ENCODE results near the gene LILRA5. TPM values are rescaled to one million over a fixed set of nuclear protein-coding genes. Genes with fewer than 3 reads are reported as not detected.
"Not testable (repeated sequence)": the region's sequence is repeated elsewhere in the genome, so short reads cannot be mapped to it uniquely, and the experiment has no call there.

Gene LILRA5
- total RNA-seq, result not detected in 2 replicates

DNA sequence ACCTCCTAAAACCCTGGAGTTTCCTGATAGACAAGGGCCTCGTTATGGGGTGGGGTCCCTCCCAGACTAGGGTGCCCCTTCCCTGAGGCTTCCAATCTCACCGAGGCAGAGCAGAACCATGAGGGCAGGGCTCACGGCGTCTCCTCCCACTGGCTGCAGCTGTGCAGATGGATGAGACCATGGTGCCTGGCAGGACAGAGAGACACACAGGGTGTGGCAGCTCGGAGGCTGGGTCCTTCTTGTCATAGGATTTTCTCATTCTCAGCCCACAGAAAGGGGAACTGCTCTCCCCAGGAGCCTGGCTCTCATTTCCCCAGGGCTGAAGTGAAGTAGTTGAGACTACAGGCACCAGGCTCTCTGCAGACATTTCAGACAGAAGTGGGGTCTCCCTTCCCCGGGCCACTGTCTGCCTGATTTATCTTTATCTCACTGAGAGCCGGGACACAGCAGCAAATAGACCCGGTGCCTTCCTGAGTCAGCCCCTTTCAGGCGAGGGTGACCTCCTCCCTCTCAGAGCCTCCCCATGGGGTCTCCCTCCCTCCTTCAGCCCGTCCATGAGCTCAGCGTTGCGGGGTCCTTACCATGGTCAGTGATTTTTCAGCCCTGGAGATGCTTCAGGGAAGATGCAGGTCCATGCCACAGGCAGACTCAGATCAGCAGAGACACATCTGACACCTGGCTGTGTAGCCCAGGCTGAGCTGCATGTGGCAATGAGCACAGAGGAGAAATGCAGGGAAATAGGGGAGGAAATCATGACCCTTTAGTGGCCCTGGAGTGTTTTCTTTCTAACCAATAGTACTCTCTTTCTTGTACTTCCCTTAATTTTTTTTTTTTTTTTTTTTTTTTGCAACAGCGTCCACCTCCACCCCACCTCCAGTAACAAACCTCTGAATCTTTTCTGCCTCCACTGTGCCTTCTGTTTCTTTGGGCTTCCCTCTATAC is at the start of gene LILRA5:
TSS of gene LILRA5 (minus strand) at position 731 of the 942 bp plus-strand sequence. CDS start at position 584, 147 bp downstream.
- DNase-seq (ENCODE audit: low spot score), result no peak
- Mint-ChIP-seq H3K27ac (no peak within 1 kb of the TSS), H3K4me1 (ENCODE audit: low read depth) (no peaks in the 10 kb centered on the region), H3K4me3 (no peak within 1 kb of the TSS), H3K36me3 (ENCODE audit: low read depth) (no peaks in the 10 kb centered on the region), H3K27me3 (ENCODE audit: insufficient read depth) (peaks cover 9% of the 10 kb centered on the region), H3K9me3 (no peaks in the 10 kb centered on the region)
- intact Hi-C loops (cut with micrococcal nuclease), result no loop called here

- Mint-ChIP-seq H3K4me1 (ENCODE audit: low read depth) (peaks cover 45% of the 10 kb centered on the region), H3K27me3 (ENCODE audit: insufficient read depth) (peaks cover 10% of the 10 kb centered on the region), H3K27ac (peak overlapping the region; percentile 41), H3K4me3 (peak overlapping the region; percentile 88)
- H3K36me3 Mint-ChIP-seq (ENCODE audit: low read depth); H3K9me3 Mint-ChIP-seq; intact Hi-C loops (cut with micrococcal nuclease); DNase-seq (ENCODE audit: low spot score): not testable (repeated sequence)
Observed at GRCh38 chr19:54361680-54362422, 48.9 kb upstream of the LILRA5 start.

DNA sequence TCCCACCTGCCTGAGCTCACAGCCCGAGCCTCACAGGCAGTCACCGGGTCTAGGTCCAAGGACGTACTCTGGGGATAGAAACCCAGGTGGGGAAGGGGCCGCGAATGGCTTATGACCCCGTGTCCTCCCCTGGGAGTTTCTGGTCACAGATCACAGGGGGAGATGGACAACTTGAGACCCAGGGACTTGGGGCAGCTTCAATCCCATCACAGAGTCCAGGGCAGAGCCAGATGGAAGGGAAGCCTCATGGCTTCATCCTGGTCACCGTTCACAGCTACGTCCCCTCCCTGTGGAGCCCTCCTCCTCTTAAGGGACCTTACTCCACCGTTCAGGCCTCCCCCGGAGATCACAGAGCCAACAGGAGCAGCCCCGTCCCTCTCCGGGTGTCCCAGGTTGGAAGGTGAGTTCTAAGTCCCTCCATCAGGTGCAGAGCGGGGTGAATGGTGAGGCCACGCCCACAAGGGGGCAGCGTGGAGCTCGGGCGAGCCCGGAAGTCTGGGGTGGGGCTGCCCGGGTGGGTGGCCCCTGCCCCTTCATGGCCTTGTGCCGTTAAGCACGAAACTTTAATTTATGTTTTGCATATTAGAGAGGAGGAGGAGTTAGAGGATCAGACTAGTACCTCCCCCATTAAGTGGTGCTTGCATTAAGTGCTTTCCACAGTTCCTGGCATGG is 46.3 kb upstream of the LILRA5 start:
- DNase-seq (ENCODE audit: low spot score), result peak; percentile 66
- H3K27me3 Mint-ChIP-seq (ENCODE audit: insufficient read depth); H3K27ac Mint-ChIP-seq; intact Hi-C loops (cut with micrococcal nuclease); H3K9me3 Mint-ChIP-seq; H3K36me3 Mint-ChIP-seq (ENCODE audit: low read depth); H3K4me3 Mint-ChIP-seq: not testable (repeated sequence)
- H3K4me1 Mint-ChIP-seq (ENCODE audit: low read depth), result peaks cover 36% of the 10 kb centered on the region

GRCh38 chr19:54357381-54357780 is 44.4 kb upstream of the LILRA5 start:
- peaks cover 20% of the 10 kb centered on the region for H3K4me1 Mint-ChIP-seq (ENCODE audit: low read depth)
- H3K4me3 Mint-ChIP-seq, result no peak overlapping the region
- no peak for DNase-seq (ENCODE audit: low spot score)
- no peaks in the 10 kb centered on the region for H3K9me3 Mint-ChIP-seq
- intact Hi-C loops (cut with micrococcal nuclease), result no loop called here
- H3K27me3 Mint-ChIP-seq (ENCODE audit: insufficient read depth), result peaks cover 3% of the 10 kb centered on the region
- H3K36me3 Mint-ChIP-seq (ENCODE audit: low read depth), result peaks cover 6% of the 10 kb centered on the region
- no peak overlapping the region for H3K27ac Mint-ChIP-seq

DNA sequence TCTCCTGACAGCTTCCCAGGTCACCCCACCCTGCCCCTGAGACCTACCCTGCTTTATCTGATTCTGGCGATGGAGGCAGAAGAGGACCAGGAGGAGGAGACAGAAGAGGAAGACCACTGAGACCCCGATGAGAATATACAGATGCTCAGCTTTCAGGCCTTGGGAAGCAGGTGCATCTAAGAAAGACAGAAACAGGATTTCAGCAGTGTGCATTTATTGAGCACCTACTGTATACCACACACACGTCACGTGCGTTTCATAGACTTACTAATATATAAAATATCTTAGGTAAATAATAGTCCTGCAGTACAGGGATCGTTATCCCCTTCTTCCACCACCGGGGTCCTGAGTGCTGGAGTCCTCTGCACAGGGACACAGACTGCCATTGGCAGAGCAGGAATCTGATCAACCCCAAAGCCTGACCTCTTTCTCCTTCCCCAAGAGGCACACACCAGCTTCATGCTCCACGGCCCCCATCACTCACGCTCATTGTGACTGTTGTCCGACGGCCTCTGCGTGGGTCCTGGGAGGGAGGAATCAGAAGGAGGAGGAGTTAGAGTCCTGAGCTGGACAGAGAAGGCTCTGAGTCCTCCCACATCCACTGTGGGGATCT is 43.6 kb upstream of the LILRA5 start:
- Mint-ChIP-seq H3K4me1 (ENCODE audit: low read depth) (peaks cover 12% of the 10 kb centered on the region), H3K27me3 (ENCODE audit: insufficient read depth) (peaks cover 3% of the 10 kb centered on the region), H3K4me3 (no peak overlapping the region), H3K27ac (no peak overlapping the region), H3K9me3 (no peaks in the 10 kb centered on the region), H3K36me3 (ENCODE audit: low read depth) (peaks cover 6% of the 10 kb centered on the region)
- intact Hi-C loops (cut with micrococcal nuclease), result no loop called here
- no peak for DNase-seq (ENCODE audit: low spot score)

- H3K4me3 Mint-ChIP-seq, result no peak overlapping the region
- no peak for DNase-seq (ENCODE audit: low spot score)
- H3K4me1 Mint-ChIP-seq (ENCODE audit: low read depth), result peaks cover 4% of the 10 kb centered on the region
- peaks cover 6% of the 10 kb centered on the region for H3K36me3 Mint-ChIP-seq (ENCODE audit: low read depth)
- H3K27ac Mint-ChIP-seq, result no peak overlapping the region
- no peaks in the 10 kb centered on the region for H3K9me3 Mint-ChIP-seq
- peaks cover 5% of the 10 kb centered on the region for H3K27me3 Mint-ChIP-seq (ENCODE audit: insufficient read depth)
- intact Hi-C loops (cut with micrococcal nuclease), result loop anchor here (2.0 kb wide), 1 partner anchor 35 kb away; no protein-coding TSS in a partner anchor
Observed at GRCh38 chr19:54355675-54356074, 42.7 kb upstream of the LILRA5 start.

DNA sequence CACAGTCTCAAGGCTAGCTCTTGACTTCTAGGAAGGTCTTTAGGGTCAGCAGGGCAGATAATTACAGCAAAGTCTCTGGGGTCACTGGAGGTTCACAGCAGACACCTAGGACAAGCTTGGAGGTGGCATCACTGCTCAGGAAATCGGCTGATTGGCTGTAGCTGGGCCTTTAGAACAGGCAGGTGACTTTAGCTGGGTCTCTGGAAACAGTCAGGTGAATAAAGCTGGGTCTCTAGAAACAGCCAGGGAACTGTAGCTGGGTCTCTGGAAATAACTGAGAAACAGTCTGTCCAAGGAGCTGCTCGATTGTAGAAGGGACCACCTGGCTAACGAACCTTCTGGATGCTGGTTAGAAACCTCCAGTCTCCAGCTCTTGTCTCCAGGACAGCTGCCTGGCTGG is 41.8 kb upstream of the LILRA5 start:
- Mint-ChIP-seq H3K4me1 (ENCODE audit: low read depth) (peaks cover 4% of the 10 kb centered on the region), H3K9me3 (no peaks in the 10 kb centered on the region), H3K36me3 (ENCODE audit: low read depth) (peaks cover 4% of the 10 kb centered on the region), H3K27me3 (ENCODE audit: insufficient read depth) (peaks cover 5% of the 10 kb centered on the region), H3K27ac (no peak overlapping the region), H3K4me3 (no peak overlapping the region)
- intact Hi-C loops (cut with micrococcal nuclease), result loop anchor here (1.0 to 2.0 kb wide), 2 partner anchors 29 to 36 kb away; no protein-coding TSS in a partner anchor
- no peak for DNase-seq (ENCODE audit: low spot score)

DNA sequence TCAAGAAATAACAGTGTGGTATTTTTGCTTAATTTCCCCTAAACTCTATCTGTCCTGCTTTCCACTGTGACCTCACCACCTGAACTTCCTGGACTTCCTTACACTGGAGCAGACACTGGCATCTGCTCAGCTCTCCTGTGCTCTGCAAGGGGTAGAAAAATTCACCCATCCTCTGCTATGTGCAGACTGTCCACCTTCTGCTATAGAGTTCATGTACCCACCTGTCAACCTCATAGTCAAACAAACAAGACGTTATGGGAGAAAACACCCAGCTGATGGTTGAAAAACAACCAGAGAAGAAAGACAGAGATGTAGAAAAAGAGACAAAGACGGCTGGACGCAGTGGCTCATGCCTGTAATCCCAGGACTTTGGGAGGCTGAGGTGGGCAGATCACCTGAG is 39.6 kb upstream of the LILRA5 start:
- Mint-ChIP-seq H3K27ac (no peak overlapping the region), H3K9me3 (no peaks in the 10 kb centered on the region), H3K4me1 (ENCODE audit: low read depth) (peaks cover 4% of the 10 kb centered on the region), H3K27me3 (ENCODE audit: insufficient read depth) (peaks cover 18% of the 10 kb centered on the region), H3K36me3 (ENCODE audit: low read depth) (peaks cover 4% of the 10 kb centered on the region), H3K4me3 (no peak overlapping the region)
- intact Hi-C loops (cut with micrococcal nuclease), result no loop called here
- DNase-seq (ENCODE audit: low spot score), result no peak

GRCh38 chr19:54352041-54352440 is 39.1 kb upstream of the LILRA5 start:
- DNase-seq (ENCODE audit: low spot score), result no peak
- peaks cover 4% of the 10 kb centered on the region for H3K36me3 Mint-ChIP-seq (ENCODE audit: low read depth)
- no peaks in the 10 kb centered on the region for H3K9me3 Mint-ChIP-seq
- intact Hi-C loops (cut with micrococcal nuclease), result no loop called here
- H3K4me1 Mint-ChIP-seq (ENCODE audit: low read depth), result peaks cover 4% of the 10 kb centered on the region
- H3K27ac Mint-ChIP-seq, result no peak overlapping the region
- no peak overlapping the region for H3K4me3 Mint-ChIP-seq
- peaks cover 18% of the 10 kb centered on the region for H3K27me3 Mint-ChIP-seq (ENCODE audit: insufficient read depth)

DNA sequence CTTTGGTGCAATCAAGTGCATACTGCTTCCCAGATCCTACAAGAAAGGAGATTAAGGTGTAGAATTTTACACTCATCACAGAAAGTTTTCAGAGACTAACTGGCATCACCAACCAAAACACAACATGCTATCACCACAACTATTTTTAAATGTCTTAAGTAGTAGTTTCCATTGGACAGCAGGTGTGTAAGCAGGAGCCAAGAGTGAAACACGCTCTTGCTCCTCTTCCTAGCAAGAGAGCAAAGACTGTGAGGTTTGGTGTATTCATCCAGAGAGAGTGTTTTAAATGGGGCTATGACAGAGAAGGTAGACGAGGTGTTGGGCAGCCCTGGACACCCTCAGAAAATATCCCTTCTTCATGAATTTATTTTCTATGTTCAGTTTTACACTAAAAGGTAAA is 38.5 kb upstream of the LILRA5 start:
- no peak for DNase-seq (ENCODE audit: low spot score)
- H3K27me3 Mint-ChIP-seq (ENCODE audit: insufficient read depth), result peaks cover 21% of the 10 kb centered on the region
- peaks cover 4% of the 10 kb centered on the region for H3K4me1 Mint-ChIP-seq (ENCODE audit: low read depth)
- peaks cover 4% of the 10 kb centered on the region for H3K36me3 Mint-ChIP-seq (ENCODE audit: low read depth)
- H3K27ac Mint-ChIP-seq, result no peak overlapping the region
- intact Hi-C loops (cut with micrococcal nuclease), result no loop called here
- no peak overlapping the region for H3K4me3 Mint-ChIP-seq
- no peaks in the 10 kb centered on the region for H3K9me3 Mint-ChIP-seq

DNA sequence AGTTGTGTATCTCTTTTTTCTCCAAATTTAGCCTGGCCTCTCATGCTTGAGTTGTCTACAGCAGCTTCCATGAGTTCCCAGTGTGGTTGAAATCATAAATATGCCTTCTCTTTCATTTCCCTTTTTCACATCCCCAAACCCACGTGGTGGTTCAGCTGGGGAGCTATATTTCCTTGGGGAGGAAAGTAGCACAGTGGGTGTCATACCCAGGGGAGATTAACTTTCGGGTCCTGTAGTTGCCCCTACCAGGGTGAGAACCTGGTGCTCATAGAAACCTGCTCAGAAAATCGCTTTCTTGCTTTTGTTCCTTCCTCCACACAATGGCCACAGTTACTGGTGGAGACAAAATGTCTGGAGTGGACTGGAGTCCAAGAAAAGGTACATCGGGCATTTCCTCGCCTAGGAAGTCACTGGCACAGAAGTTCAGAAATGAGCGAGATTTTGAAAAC is 33.0 kb upstream of the LILRA5 start:
- H3K36me3 Mint-ChIP-seq (ENCODE audit: low read depth), result no peaks in the 10 kb centered on the region
- no peaks in the 10 kb centered on the region for H3K4me1 Mint-ChIP-seq (ENCODE audit: low read depth)
- no peak overlapping the region for H3K27ac Mint-ChIP-seq
- H3K27me3 Mint-ChIP-seq (ENCODE audit: insufficient read depth), result peaks cover 23% of the 10 kb centered on the region
- no peaks in the 10 kb centered on the region for H3K9me3 Mint-ChIP-seq
- intact Hi-C loops (cut with micrococcal nuclease), result no loop called here
- DNase-seq (ENCODE audit: low spot score), result no peak
- no peak overlapping the region for H3K4me3 Mint-ChIP-seq

GRCh38 chr19:54343868-54344267 is 30.9 kb upstream of the LILRA5 start:
- Mint-ChIP-seq H3K4me1 (ENCODE audit: low read depth) (no peaks in the 10 kb centered on the region), H3K4me3 (no peak overlapping the region), H3K27ac (no peak overlapping the region), H3K27me3 (ENCODE audit: insufficient read depth) (peaks cover 24% of the 10 kb centered on the region), H3K36me3 (ENCODE audit: low read depth) (no peaks in the 10 kb centered on the region), H3K9me3 (no peaks in the 10 kb centered on the region)
- intact Hi-C loops (cut with micrococcal nuclease), result no loop called here
- DNase-seq (ENCODE audit: low spot score), result no peak

All from activated T-helper 1 cell treated with anti-CD3 and anti-CD28 coated beads, Interleukin-12 subunit alpha, Interleukin-12 subunit beta, Interleukin-2, Interleukin-4 antibody, amounts not matched to agents 30 ng/mL and 10 ng/mL and 1 ng/mL, durations not matched to agents 14 hours and 24 hours and 36 hours (primary cell).